ENCODE measurements around the gene TBC1D16. TPM values are rescaled to one million over a fixed set of nuclear protein-coding genes. Genes with fewer than 3 reads are reported as not detected.

TBC1D16 gene
- total and polyA plus RNA-seq, 11 donors, result 5.3 to 22.1 (median 17.4) TPM

- TF ChIP-seq POLR2A (IDR thresholded peaks at IDR 0.05), result no peak
- TF ChIP-seq CTCF (IDR thresholded peaks at IDR 0.05), result no peak
- H3K36me3 ChIP-seq, result peaks cover 0 to 5% (median 0%) of the 10 kb centered on the region in 9 donors
- H3K27me3 ChIP-seq, result no peaks in the 10 kb centered on the region
- H3K4me1 ChIP-seq, result peaks cover 0 to 22% (median 10%) of the 10 kb centered on the region in 12 donors
- intact Hi-C loops (cut with DNase I), result loop anchor here in 4 of 10 donors (10.0 kb wide), 3 partner anchors 71 to 251 kb away; no protein-coding TSS in a partner anchor
- H3K4me3 ChIP-seq, result no peak overlapping the region
- no peak overlapping the region for H3K27ac ChIP-seq
- no peak for ATAC-seq
- WGBS, 4 donors, result 91 to 95% (median 93%) methylated on average over 15 of the region's 15 CpGs
- no peaks in the 10 kb centered on the region for H3K9me3 ChIP-seq
- DNase-seq, result peak in 1 of 5 donors; percentile 10
Observed at GRCh38 chr17:80003969-80004368, 31.7 kb downstream of the TBC1D16 start.

GRCh38 chr17:80002690-80003490 is 32.8 kb downstream of the TBC1D16 start:
- intact Hi-C loops (cut with DNase I), result loop anchor here in 4 of 10 donors (10.0 kb wide), 3 partner anchors 72 to 252 kb away; no protein-coding TSS in a partner anchor
- TF ChIP-seq CTCF (IDR thresholded peaks at IDR 0.05) (no peak), POLR2A (IDR thresholded peaks at IDR 0.05) (no peak)
- Histone ChIP-seq H3K36me3 (peaks cover 0 to 5% (median 0%) of the 10 kb centered on the region in 9 donors), H3K9me3 (no peaks in the 10 kb centered on the region), H3K4me1 (peaks cover 0 to 18% (median 6%) of the 10 kb centered on the region in 12 donors), H3K27me3 (no peaks in the 10 kb centered on the region), H3K4me3 (no peak overlapping the region), H3K27ac (no peak overlapping the region)
- 93 to 96% (median 94%) methylated on average over 24 to 30 of the region's 30 CpGs for WGBS, 4 donors
- DNase-seq (peak in 1 of 5 donors; percentile 24), ATAC-seq (no peak)

GRCh38 chr17:80002070-80002641 is 33.5 kb downstream of the TBC1D16 start:
- no peak for TF ChIP-seq CTCF (IDR thresholded peaks at IDR 0.05)
- TF ChIP-seq POLR2A (IDR thresholded peaks at IDR 0.05), result no peak
- H3K4me3 ChIP-seq, result no peak overlapping the region
- intact Hi-C loops (cut with DNase I), result loop anchor here in 4 of 10 donors (10.0 kb wide), 3 partner anchors 73 to 253 kb away; no protein-coding TSS in a partner anchor
- ATAC-seq (no peak), DNase-seq (peak in 1 of 5 donors; percentile 18)
- 94 to 96% (median 95%) methylated on average over 26 of the region's 26 CpGs for WGBS, 4 donors
- H3K27ac ChIP-seq, result no peak overlapping the region
- H3K36me3 ChIP-seq, result peaks cover 0 to 5% (median 0%) of the 10 kb centered on the region in 9 donors
- peaks cover 0 to 18% (median 6%) of the 10 kb centered on the region in 12 donors for H3K4me1 ChIP-seq
- H3K27me3 ChIP-seq, result no peaks in the 10 kb centered on the region
- H3K9me3 ChIP-seq, result no peaks in the 10 kb centered on the region
